Mucosa of stomach (tissue), 1 donor: Measurements from ENCODE around the gene MTRR.

Experiments
- H3K27me3 ChIP-seq: one replicate; pipeline ENCODE4 v1.7.0; 2013; ENCODE audit warnings: mild to moderate bottlenecking, low read length; ENCODE audit not compliant: control insufficient read depth, insufficient read depth
- H3K36me3 ChIP-seq: one replicate; pipeline ENCODE4 v1.7.0; 2013; ENCODE audit warnings: low read length; ENCODE audit not compliant: control insufficient read depth, insufficient read depth
- H3K4me1 ChIP-seq: one replicate; pipeline ENCODE4 v1.7.0; 2013; ENCODE audit warnings: mild to moderate bottlenecking, low read length; ENCODE audit not compliant: control insufficient read depth, insufficient read depth
- H3K4me3 ChIP-seq: one replicate; pipeline ENCODE4 v1.7.0; 2013; ENCODE audit warnings: low read length
- H3K9ac ChIP-seq: one replicate; pipeline ENCODE4 v1.7.0; 2013; ENCODE audit warnings: mild to moderate bottlenecking, low read length, moderate library complexity
- H3K9me3 ChIP-seq: one replicate; pipeline ENCODE4 v1.7.0; 2013; ENCODE audit warnings: mild to moderate bottlenecking, low read length, moderate library complexity; ENCODE audit not compliant: control insufficient read depth
- donor health status: Pancreatic carcinoma.

Gene MTRR

GRCh38 chr5:7927466-7928375 is 58.8 kb downstream of the MTRR start:
- Histone ChIP-seq H3K4me1 (no peaks in the 10 kb centered on the region), H3K9me3 (no peaks in the 10 kb centered on the region), H3K27me3 (no peaks in the 10 kb centered on the region), H3K36me3 (no peaks in the 10 kb centered on the region), H3K4me3 (no peak overlapping the region), H3K9ac (no peak overlapping the region)

- no peaks in the 10 kb centered on the region for H3K4me1 ChIP-seq
Observed at GRCh38 chr5:7930011-7930410, 61.1 kb downstream of the MTRR start.

DNA sequence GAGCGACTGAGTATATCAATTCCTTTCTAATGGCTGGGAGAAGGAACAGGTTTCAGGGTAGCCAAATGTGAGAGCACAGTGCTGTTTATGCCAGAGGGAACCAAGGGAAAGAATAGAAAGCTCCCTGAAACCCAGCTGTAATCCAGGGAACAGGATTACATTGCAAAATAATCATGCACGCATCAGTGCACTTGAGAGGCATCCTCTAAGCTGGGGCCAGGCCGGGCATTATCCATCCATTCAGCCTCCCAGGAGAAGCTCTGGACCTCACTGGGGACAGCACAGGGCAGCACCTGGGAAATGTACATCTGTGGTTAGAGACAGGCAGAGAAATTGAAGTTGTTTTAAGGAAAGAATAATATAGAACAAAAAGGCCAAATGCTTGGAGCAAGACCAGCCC is 72.7 kb downstream of the MTRR start:
- Histone ChIP-seq H3K4me3 (no peak overlapping the region), H3K36me3 (no peaks in the 10 kb centered on the region), H3K9me3 (no peaks in the 10 kb centered on the region), H3K27me3 (no peaks in the 10 kb centered on the region), H3K4me1 (no peaks in the 10 kb centered on the region), H3K9ac (no peak overlapping the region)

More at GRCh38 chr5:7930011-7930410, 61.1 kb downstream of the MTRR start:
- Histone ChIP-seq H3K27me3 (no peaks in the 10 kb centered on the region), H3K36me3 (no peaks in the 10 kb centered on the region), H3K9ac (no peak overlapping the region), H3K9me3 (no peaks in the 10 kb centered on the region), H3K4me3 (no peak overlapping the region)

DNA sequence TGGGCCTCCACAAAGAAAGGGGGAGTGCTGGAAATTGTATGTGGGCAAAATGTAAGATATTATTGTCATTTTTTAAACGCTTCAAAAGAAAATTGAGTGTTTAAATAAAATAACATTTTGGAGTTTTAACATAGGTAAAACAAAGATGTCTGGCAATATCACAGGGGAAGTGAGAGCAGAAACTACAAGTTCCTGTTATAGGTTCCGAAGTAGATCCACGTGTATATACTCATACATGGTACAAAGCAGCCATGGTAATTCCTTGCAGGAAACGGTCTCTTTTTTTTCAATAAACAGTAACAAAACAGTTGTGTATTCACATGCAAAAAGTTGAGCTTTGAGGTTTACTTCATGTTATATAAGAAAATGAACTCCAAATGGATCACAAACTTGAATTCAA is 78.4 kb downstream of the MTRR start:
- H3K9ac ChIP-seq: no peak overlapping the region
- no peak overlapping the region for H3K4me3 ChIP-seq
- H3K4me1 ChIP-seq: no peaks in the 10 kb centered on the region
- H3K27me3 ChIP-seq: no peaks in the 10 kb centered on the region
- H3K9me3 ChIP-seq: no peaks in the 10 kb centered on the region
- no peaks in the 10 kb centered on the region for H3K36me3 ChIP-seq
